DND-41 (cell line): ENCODE data around the gene CDH5.

Experiments
- ATAC-seq: fragments of 200-7000 bp; cut with Tn5 transposase; 3 replicates; pipeline ENCODE4 v1.9.1; 2021; ENCODE audit warnings: low read depth; ENCODE audit not compliant: insufficient read depth
- DNase-seq: peaks from one replicate; pipeline ENCODE4 v3.0.0-alpha.2; 2020
- H2AFZ ChIP-seq: 2 replicates; pipeline ENCODE4 v1.6.0; 2012; ENCODE audit warnings: low read depth, low read length
- H3K27ac ChIP-seq: 2 replicates; pipeline ENCODE4 v1.5.1; 2012; ENCODE audit warnings: low read length, inconsistent platforms
- H3K27me3 ChIP-seq: fragments of 200-600 bp; sonication (generic); 2 replicates; pipeline ENCODE4 v1.6.0; 2012; ENCODE audit warnings: low read length, mild to moderate bottlenecking, inconsistent platforms; ENCODE audit not compliant: insufficient read depth, poor library complexity
- H3K36me3 ChIP-seq: 2 replicates; pipeline ENCODE4 v1.5.1; 2012; ENCODE audit warnings: low read length, inconsistent platforms; ENCODE audit not compliant: insufficient read depth
- H3K4me1 ChIP-seq: 2 replicates; pipeline ENCODE4 v1.5.1; 2012; ENCODE audit warnings: mild to moderate bottlenecking, low read length; ENCODE audit not compliant: insufficient read depth
- H3K4me2 ChIP-seq: 2 replicates; pipeline ENCODE4 v1.6.0; 2012; ENCODE audit warnings: mild to moderate bottlenecking, moderate library complexity, low read length, inconsistent platforms; ENCODE audit not compliant: insufficient read depth
- H3K4me3 ChIP-seq, 2 experiments: fragments of 200-600 bp in 1 of 2; shearing (Covaris generic) in 1 of 2; 2 replicates each; pipeline ENCODE4 v1.5.1; 2012 to 2016; ENCODE audit warnings: inconsistent platforms in 2 of 2, low read length in 2 of 2, mild to moderate bottlenecking in 2 of 2, low read depth in 1 of 2, moderate library complexity in 1 of 2
- H3K79me2 ChIP-seq: 2 replicates; pipeline ENCODE4 v1.6.0; 2012; ENCODE audit warnings: low read length, inconsistent platforms; ENCODE audit not compliant: insufficient read depth
- H3K9ac ChIP-seq: 2 replicates; pipeline ENCODE4 v1.6.0; 2012; ENCODE audit warnings: low read depth, mild to moderate bottlenecking, inconsistent platforms, low read length, moderate library complexity
- H3K9me3 ChIP-seq: 2 replicates; pipeline ENCODE4 v1.5.1; 2012; ENCODE audit warnings: low read length, moderate library complexity, mild to moderate bottlenecking, inconsistent platforms; ENCODE audit not compliant: insufficient read depth, severe bottlenecking
- H4K20me1 ChIP-seq: 2 replicates; pipeline ENCODE4 v1.6.0; 2012; ENCODE audit warnings: low read length; ENCODE audit not compliant: insufficient read depth
- EZH2 ChIP-seq: IDR thresholded peaks from 3 replicates; pipeline ENCODE4 v1.6.1; 2012; ENCODE audit warnings: borderline replicate concordance, low read depth, mild to moderate bottlenecking, moderate library complexity, low read length, inconsistent platforms; ENCODE audit not compliant: severe bottlenecking
- TF ChIP-seq, protein P1 (sequence below): IDR thresholded peaks from 2 replicates; pipeline ENCODE4 v1.5.1; 2012; ENCODE audit warnings: borderline replicate concordance, low read length, moderate library complexity, mild to moderate bottlenecking; ENCODE audit not compliant: poor library complexity, severe bottlenecking; ENCODE audit errors: extremely low read depth

The CDH5 gene

DNA sequence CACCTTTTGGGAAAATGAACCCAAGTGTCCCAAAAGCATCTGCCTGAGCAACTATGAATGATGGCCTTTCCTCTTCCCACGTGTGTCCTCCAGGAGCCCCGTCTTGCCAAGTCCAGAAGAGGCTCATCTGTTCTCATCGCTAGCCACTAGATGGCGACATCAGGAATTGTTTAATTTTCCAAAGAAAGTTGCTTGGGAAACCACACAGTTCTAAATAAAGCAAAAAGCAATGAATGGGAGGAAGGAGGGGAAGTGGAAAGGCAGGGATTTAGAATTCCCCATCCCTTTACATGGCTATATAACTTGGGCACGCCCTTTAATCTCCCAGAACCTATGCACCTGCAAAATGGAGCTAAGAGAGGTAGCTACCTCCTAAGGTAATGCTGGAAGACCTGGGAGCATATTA lies 9.0 kb upstream of the CDH5 start:
- no peaks in the 10 kb centered on the region for H3K36me3 ChIP-seq
- no peaks in the 10 kb centered on the region; the same call in 1 of the 2 replicates for H4K20me1 ChIP-seq
- no peaks in the 10 kb centered on the region for H3K79me2 ChIP-seq
- no peak overlapping the region for H3K9ac ChIP-seq
- no peak overlapping the region for H3K27ac ChIP-seq
- H2AFZ ChIP-seq, result no peak overlapping the region
- H3K9me3 ChIP-seq, result no peaks in the 10 kb centered on the region
- no peak overlapping the region for H3K4me3 ChIP-seq
- H3K4me2 ChIP-seq, result no peak overlapping the region
- DNase-seq (peak; percentile 53), ATAC-seq (peak; percentile 78)
- H3K4me1 ChIP-seq, result no peaks in the 10 kb centered on the region
- H3K27me3 ChIP-seq, result peaks cover 30% of the 10 kb centered on the region
- TF ChIP-seq, protein P1, sequence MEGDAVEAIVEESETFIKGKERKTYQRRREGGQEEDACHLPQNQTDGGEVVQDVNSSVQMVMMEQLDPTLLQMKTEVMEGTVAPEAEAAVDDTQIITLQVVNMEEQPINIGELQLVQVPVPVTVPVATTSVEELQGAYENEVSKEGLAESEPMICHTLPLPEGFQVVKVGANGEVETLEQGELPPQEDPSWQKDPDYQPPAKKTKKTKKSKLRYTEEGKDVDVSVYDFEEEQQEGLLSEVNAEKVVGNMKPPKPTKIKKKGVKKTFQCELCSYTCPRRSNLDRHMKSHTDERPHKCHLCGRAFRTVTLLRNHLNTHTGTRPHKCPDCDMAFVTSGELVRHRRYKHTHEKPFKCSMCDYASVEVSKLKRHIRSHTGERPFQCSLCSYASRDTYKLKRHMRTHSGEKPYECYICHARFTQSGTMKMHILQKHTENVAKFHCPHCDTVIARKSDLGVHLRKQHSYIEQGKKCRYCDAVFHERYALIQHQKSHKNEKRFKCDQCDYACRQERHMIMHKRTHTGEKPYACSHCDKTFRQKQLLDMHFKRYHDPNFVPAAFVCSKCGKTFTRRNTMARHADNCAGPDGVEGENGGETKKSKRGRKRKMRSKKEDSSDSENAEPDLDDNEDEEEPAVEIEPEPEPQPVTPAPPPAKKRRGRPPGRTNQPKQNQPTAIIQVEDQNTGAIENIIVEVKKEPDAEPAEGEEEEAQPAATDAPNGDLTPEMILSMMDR, result peak; percentile 89
- no peak for TF ChIP-seq EZH2

GRCh38 chr16:66358231-66358630 lies 8.3 kb upstream of the CDH5 start:
- no peak for ATAC-seq
- TF ChIP-seq EZH2, result no peak
- TF ChIP-seq, protein P1, result no peak
- no peak overlapping the region for H3K4me2 ChIP-seq
- no peak overlapping the region for H3K27ac ChIP-seq
- DNase-seq, result no peak
- no peaks in the 10 kb centered on the region for H3K9me3 ChIP-seq
- no peaks in the 10 kb centered on the region for H3K79me2 ChIP-seq
- H3K27me3 ChIP-seq, result peaks cover 26% of the 10 kb centered on the region
- H3K4me1 ChIP-seq, result no peaks in the 10 kb centered on the region
- no peak overlapping the region for H3K9ac ChIP-seq
- no peak overlapping the region for H2AFZ ChIP-seq
- no peaks in the 10 kb centered on the region; the same call in 1 of the 2 replicates for H4K20me1 ChIP-seq
- H3K36me3 ChIP-seq, result no peaks in the 10 kb centered on the region
- no peak overlapping the region for H3K4me3 ChIP-seq

DNA sequence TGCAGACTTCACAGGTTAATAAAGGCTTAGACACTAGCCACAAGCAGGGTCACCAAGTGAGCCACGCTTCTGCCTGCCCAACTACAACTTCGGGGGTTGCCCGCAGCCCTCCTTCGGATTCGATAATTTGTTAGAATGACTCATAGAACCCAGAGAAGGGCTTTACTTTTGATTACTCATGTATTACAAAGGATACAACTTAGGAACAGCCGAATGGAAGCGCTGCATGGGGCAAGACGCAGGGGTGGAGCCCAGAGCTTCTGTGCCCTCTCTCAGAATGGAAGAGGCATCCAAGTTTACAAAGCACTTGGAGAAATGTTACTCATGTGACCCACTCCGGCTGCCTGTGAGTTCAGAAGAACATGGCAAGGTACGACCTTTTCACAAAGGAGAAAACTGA lies 7.5 kb upstream of the CDH5 start:
- H3K9me3 ChIP-seq, result no peaks in the 10 kb centered on the region
- no peak overlapping the region for H2AFZ ChIP-seq
- no peak overlapping the region for H3K9ac ChIP-seq
- H4K20me1 ChIP-seq, result no peaks in the 10 kb centered on the region; the same call in 1 of the 2 replicates
- H3K4me3 ChIP-seq, result no peak overlapping the region
- H3K4me1 ChIP-seq, result no peaks in the 10 kb centered on the region
- ATAC-seq, result no peak
- peaks cover 23% of the 10 kb centered on the region for H3K27me3 ChIP-seq
- H3K36me3 ChIP-seq, result no peaks in the 10 kb centered on the region
- H3K79me2 ChIP-seq, result no peaks in the 10 kb centered on the region
- no peak overlapping the region for H3K27ac ChIP-seq
- no peak overlapping the region for H3K4me2 ChIP-seq
- TF ChIP-seq, protein P1, result no peak
- TF ChIP-seq EZH2, result no peak
- DNase-seq, result no peak
